H9 (cell line): ENCODE results near the gene HNRNPH2. TPM values are rescaled to one million over a fixed set of nuclear protein-coding genes. Genes with fewer than 3 reads are reported as not detected.

Experiments
- DNase-seq: peaks from one replicate; pipeline ENCODE4 v3.0.0-alpha.2; 2017
- H2AFZ ChIP-seq: one replicate; pipeline ENCODE4 v1.6.1; 2013; ENCODE audit warnings: mild to moderate bottlenecking, low read length, control low read depth, moderate library complexity
- H2AK5ac ChIP-seq: 2 replicates; pipeline ENCODE4 v1.6.1; 2013; ENCODE audit warnings: low read length, control low read depth, mixed read lengths; ENCODE audit not compliant: insufficient read length
- H2BK120ac ChIP-seq: one replicate; pipeline ENCODE4 v1.6.1; 2013; ENCODE audit warnings: low read depth, mild to moderate bottlenecking, low read length, control low read depth, inconsistent platforms; ENCODE audit not compliant: poor library complexity, severe bottlenecking
- H2BK12ac ChIP-seq: 2 replicates; pipeline ENCODE4 v1.6.1; 2013; ENCODE audit warnings: low read length, control low read depth, mixed read lengths, low read depth; ENCODE audit not compliant: insufficient read length
- H2BK15ac ChIP-seq: 2 replicates; pipeline ENCODE4 v1.6.1; 2013; ENCODE audit warnings: low read depth, low read length, control low read depth
- H2BK20ac ChIP-seq: one replicate; pipeline ENCODE4 v1.6.1; 2013; ENCODE audit warnings: low read depth, mild to moderate bottlenecking, low read length, control low read depth, inconsistent platforms; ENCODE audit not compliant: poor library complexity, severe bottlenecking
- H2BK5ac ChIP-seq: 2 replicates; pipeline ENCODE4 v1.6.1; 2013; ENCODE audit warnings: low read length, control low read depth, mixed read lengths; ENCODE audit not compliant: insufficient read length
- H3K14ac ChIP-seq: 2 replicates; pipeline ENCODE4 v1.6.1; 2013; ENCODE audit warnings: low read length, control low read depth; ENCODE audit not compliant: insufficient read depth
- H3K18ac ChIP-seq: 2 replicates; pipeline ENCODE4 v1.6.1; 2013; ENCODE audit warnings: low read depth, mild to moderate bottlenecking, mixed read lengths, low read length, control low read depth; ENCODE audit not compliant: insufficient read length
- H3K23ac ChIP-seq: 2 replicates; pipeline ENCODE4 v1.6.1; 2013; ENCODE audit warnings: low read length, control low read depth, mixed read lengths, low read depth; ENCODE audit not compliant: insufficient read length
- H3K23me2 ChIP-seq: 2 replicates; pipeline ENCODE4 v1.6.1; 2013; ENCODE audit warnings: low read depth, mild to moderate bottlenecking, mixed read lengths, low read length, control low read depth; ENCODE audit not compliant: insufficient read length, poor library complexity, severe bottlenecking
- H3K27ac ChIP-seq: 2 replicates; pipeline ENCODE4 v1.5.1; 2013; ENCODE audit warnings: low read length, control low read depth, mixed read lengths, low read depth; ENCODE audit not compliant: insufficient read length
- H3K27me3 ChIP-seq: 2 replicates; pipeline ENCODE4 v1.6.1; 2013; ENCODE audit warnings: low read length, control low read depth, inconsistent platforms; ENCODE audit not compliant: insufficient read depth
- H3K4ac ChIP-seq: 2 replicates; pipeline ENCODE4 v1.6.1; 2013; ENCODE audit warnings: low read depth, mild to moderate bottlenecking, control low read depth, inconsistent platforms, low read length, moderate library complexity
- H3K4me1 ChIP-seq: 2 replicates; pipeline ENCODE4 v1.6.1; 2013; ENCODE audit warnings: low read length, control low read depth, inconsistent platforms; ENCODE audit not compliant: insufficient read depth
- H3K4me2 ChIP-seq: 2 replicates; pipeline ENCODE4 v1.6.1; 2013; ENCODE audit warnings: low read length, control low read depth, mixed read lengths; ENCODE audit not compliant: insufficient read length, insufficient read depth
- H3K56ac ChIP-seq: 2 replicates; pipeline ENCODE4 v1.6.1; 2013; ENCODE audit warnings: low read depth, mild to moderate bottlenecking, mixed read lengths, low read length, control low read depth; ENCODE audit not compliant: insufficient read length
- H3K79me1 ChIP-seq: 2 replicates; pipeline ENCODE4 v1.6.1; 2013; ENCODE audit warnings: low read depth, mild to moderate bottlenecking, moderate library complexity, low read length, control low read depth, inconsistent platforms; ENCODE audit not compliant: insufficient read depth, poor library complexity, severe bottlenecking
- H3K79me2 ChIP-seq: 2 replicates; pipeline ENCODE4 v1.6.1; 2013; ENCODE audit warnings: low read length, control low read depth, inconsistent platforms; ENCODE audit not compliant: insufficient read depth
- H3K9ac ChIP-seq: 2 replicates; pipeline ENCODE4 v1.6.1; 2013; ENCODE audit warnings: low read length, control low read depth, mixed read lengths; ENCODE audit not compliant: insufficient read length; ENCODE audit errors: extremely low read depth
- H3K9me3 ChIP-seq: one replicate; pipeline ENCODE4 v1.6.1; 2013; ENCODE audit warnings: low read depth, low read length, inconsistent platforms; ENCODE audit not compliant: control insufficient read depth
- H3T11ph ChIP-seq: one replicate; pipeline ENCODE4 v1.6.1; 2013; ENCODE audit warnings: mild to moderate bottlenecking, low read length, control low read depth, inconsistent platforms
- H4K20me1 ChIP-seq: one replicate; pipeline ENCODE4 v1.6.1; 2013; ENCODE audit not compliant: control insufficient read depth, insufficient read length, insufficient read depth
- H4K5ac ChIP-seq: 2 replicates; pipeline ENCODE4 v1.6.1; 2013; ENCODE audit warnings: low read depth, mild to moderate bottlenecking, mixed read lengths, low read length, control low read depth; ENCODE audit not compliant: insufficient read length
- H4K8ac ChIP-seq: replicated peaks from 2 replicates; pipeline ENCODE4 v1.6.1; 2013; ENCODE audit warnings: low read length, control low read depth, mixed read lengths, low read depth; ENCODE audit not compliant: insufficient read length
- H4K91ac ChIP-seq: 2 replicates; pipeline ENCODE4 v1.6.1; 2013; ENCODE audit warnings: low read depth, mild to moderate bottlenecking, moderate library complexity, mixed read lengths, low read length, control low read depth; ENCODE audit not compliant: insufficient read length
- H3K27ac Mint-ChIP-seq, 3 experiments: 2 replicates in 2 of 3; 3 replicates in 1 of 3; pipeline ENCODE4 v1.8.0; 2020 to 2021; ENCODE audit warnings: mixed read lengths in 3 of 3, mild to moderate bottlenecking in 1 of 3, moderate library complexity in 1 of 3
- H3K27me3 Mint-ChIP-seq: 2 replicates; pipeline ENCODE4 v1.8.0; 2021; ENCODE audit warnings: low read depth, mild to moderate bottlenecking, moderate library complexity, mixed read lengths
- H3K36me3 Mint-ChIP-seq, 3 experiments: 2 replicates in 2 of 3; 3 replicates in 1 of 3; pipeline ENCODE4 v1.8.0; 2020 to 2021; ENCODE audit warnings: low read depth in 3 of 3, mixed read lengths in 3 of 3; ENCODE audit not compliant: insufficient read depth in 1 of 3
- H3K4me1 Mint-ChIP-seq, 2 experiments: 2 replicates each; pipeline ENCODE4 v1.8.0; 2020; ENCODE audit warnings: mixed read lengths in 2 of 2
- H3K4me3 Mint-ChIP-seq, 2 experiments: 2 replicates in 1 of 2; 3 replicates in 1 of 2; pipeline ENCODE4 v1.8.0; 2020 to 2021; ENCODE audit warnings: mild to moderate bottlenecking in 2 of 2, mixed read lengths in 2 of 2, moderate library complexity in 1 of 2
- H3K9me3 Mint-ChIP-seq, 2 experiments: 2 replicates in 1 of 2; 3 replicates in 1 of 2; pipeline ENCODE4 v1.8.0; 2020; ENCODE audit warnings: mild to moderate bottlenecking in 2 of 2, mixed read lengths in 2 of 2, moderate library complexity in 1 of 2
- WGBS: extraction: QIAGEN DNeasy Blood & Tissue Kit; methylation state at CpG from one replicate; pipeline ENCODE4 v1.1.7; 2013; ENCODE audit warnings: missing lambda C conversion rate, low lambda C conversion rate, mixed read lengths; ENCODE audit not compliant: insufficient read length; ENCODE audit errors: extremely low coverage; 5-methylcytosine and 5-hydroxymethylcytosine counted together
- total RNA-seq: library from RNA; stranded (reverse); gene quantifications from 2 replicates; pipeline ENCODE4 v1.2.1, GENCODE V29; 2021
- TF ChIP-seq, protein P1 (sequence below): fragments of 200-600 bp; sonication (generic); conservative IDR thresholded peaks from 3 replicates; pipeline ENCODE4 v1.8.0; 2021; ENCODE audit warnings: antibody characterized with exemption, mild to moderate bottlenecking

The HNRNPH2 gene
- total RNA-seq, 1 experiment from 2014 or later, result 60.2 TPM

DNA sequence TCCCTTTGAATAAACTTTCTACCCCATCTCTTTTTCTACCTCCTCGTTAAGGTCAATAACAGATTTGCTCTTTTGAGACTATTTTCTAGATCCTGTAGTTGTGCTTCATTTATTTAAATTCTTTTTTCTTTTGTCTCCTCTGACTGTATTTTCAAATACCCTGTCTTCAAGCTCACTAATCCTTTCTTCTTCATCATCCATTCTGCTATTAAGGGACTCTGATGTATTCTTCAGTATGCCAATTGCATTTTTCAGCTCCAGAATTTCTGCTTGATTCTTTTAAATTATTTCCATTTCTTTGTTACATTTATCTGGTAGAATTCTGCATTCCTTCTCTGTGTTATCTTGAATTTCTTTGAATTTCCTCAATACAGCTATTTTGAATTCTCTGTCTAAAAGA lies 41.3 kb downstream of the HNRNPH2 start:
- H3K4me3 Mint-ChIP-seq, result no peak overlapping the region
- Histone ChIP-seq H2BK5ac (no peak overlapping the region), H3K23ac (no peak overlapping the region), H3K27me3 (no peaks in the 10 kb centered on the region), H2AK5ac (no peak overlapping the region), H2BK120ac (no peak overlapping the region), H3K4ac (no peak overlapping the region), H3K56ac (no peak overlapping the region), H2AFZ (no peak overlapping the region), H4K8ac (no peak overlapping the region), H3K18ac (no peak overlapping the region), H4K91ac (no peak overlapping the region), H3K79me2 (no peaks in the 10 kb centered on the region), H3T11ph (no peak overlapping the region), H3K23me2 (no peaks in the 10 kb centered on the region), H2BK12ac (no peak overlapping the region), H2BK15ac (no peak overlapping the region), H3K4me2 (no peak overlapping the region), H3K79me1 (no peaks in the 10 kb centered on the region), H3K4me1 (no peaks in the 10 kb centered on the region), H4K20me1 (no peaks in the 10 kb centered on the region), H3K27ac (no peak overlapping the region), H3K9me3 (peaks cover 41% of the 10 kb centered on the region), H3K14ac (no peak overlapping the region), H2BK20ac (no peak overlapping the region), H3K9ac (no peak overlapping the region), H4K5ac (no peak overlapping the region)
- peaks cover 2 to 26% (median 19%) of the 10 kb centered on the region in 3 experiments for H3K36me3 Mint-ChIP-seq
- H3K9me3 Mint-ChIP-seq, result peaks cover 51 to 56% of the 10 kb centered on the region in 2 experiments
- H3K27ac Mint-ChIP-seq, result no peak overlapping the region
- DNase-seq, result no peak
- H3K27me3 Mint-ChIP-seq, result no peaks in the 10 kb centered on the region
- H3K4me1 Mint-ChIP-seq, result no peaks in the 10 kb centered on the region
- WGBS, result no CpG with 5 or more reads among the region's 1 CpG
- TF ChIP-seq, protein P1, sequence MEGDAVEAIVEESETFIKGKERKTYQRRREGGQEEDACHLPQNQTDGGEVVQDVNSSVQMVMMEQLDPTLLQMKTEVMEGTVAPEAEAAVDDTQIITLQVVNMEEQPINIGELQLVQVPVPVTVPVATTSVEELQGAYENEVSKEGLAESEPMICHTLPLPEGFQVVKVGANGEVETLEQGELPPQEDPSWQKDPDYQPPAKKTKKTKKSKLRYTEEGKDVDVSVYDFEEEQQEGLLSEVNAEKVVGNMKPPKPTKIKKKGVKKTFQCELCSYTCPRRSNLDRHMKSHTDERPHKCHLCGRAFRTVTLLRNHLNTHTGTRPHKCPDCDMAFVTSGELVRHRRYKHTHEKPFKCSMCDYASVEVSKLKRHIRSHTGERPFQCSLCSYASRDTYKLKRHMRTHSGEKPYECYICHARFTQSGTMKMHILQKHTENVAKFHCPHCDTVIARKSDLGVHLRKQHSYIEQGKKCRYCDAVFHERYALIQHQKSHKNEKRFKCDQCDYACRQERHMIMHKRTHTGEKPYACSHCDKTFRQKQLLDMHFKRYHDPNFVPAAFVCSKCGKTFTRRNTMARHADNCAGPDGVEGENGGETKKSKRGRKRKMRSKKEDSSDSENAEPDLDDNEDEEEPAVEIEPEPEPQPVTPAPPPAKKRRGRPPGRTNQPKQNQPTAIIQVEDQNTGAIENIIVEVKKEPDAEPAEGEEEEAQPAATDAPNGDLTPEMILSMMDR, result no peak
